Fibroblast of skin of abdomen (primary cell): Measurements from ENCODE around the gene PIGT.
"Not testable (repeated sequence)": the region's sequence is repeated elsewhere in the genome, so short reads cannot be mapped to it uniquely, and the experiment has no call there.

Experiments used
- DNase-seq: peaks from one replicate; pipeline ENCODE4 v3.0.0-alpha.2; 2013

The PIGT gene

DNA sequence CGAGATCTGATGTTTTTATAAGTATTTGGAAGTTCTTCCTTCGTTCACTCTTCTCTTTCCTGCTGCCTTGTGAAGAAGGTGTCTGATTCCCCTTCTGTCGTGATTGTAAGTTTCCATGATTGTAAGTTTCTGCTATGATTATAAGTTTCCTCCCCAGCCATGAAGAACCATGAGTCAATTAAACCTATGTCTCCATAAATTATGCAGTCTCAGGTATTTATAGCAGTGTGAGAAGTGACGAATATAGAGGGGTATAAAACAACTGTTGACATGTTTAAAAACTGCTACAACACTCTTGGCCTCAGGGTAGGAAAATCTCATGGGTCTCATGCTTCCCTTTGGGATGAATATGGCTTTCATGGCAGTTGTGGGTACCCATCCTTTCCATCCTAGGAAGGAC lies 47.8 kb downstream of the PIGT start:
- no peak for DNase-seq

DNA sequence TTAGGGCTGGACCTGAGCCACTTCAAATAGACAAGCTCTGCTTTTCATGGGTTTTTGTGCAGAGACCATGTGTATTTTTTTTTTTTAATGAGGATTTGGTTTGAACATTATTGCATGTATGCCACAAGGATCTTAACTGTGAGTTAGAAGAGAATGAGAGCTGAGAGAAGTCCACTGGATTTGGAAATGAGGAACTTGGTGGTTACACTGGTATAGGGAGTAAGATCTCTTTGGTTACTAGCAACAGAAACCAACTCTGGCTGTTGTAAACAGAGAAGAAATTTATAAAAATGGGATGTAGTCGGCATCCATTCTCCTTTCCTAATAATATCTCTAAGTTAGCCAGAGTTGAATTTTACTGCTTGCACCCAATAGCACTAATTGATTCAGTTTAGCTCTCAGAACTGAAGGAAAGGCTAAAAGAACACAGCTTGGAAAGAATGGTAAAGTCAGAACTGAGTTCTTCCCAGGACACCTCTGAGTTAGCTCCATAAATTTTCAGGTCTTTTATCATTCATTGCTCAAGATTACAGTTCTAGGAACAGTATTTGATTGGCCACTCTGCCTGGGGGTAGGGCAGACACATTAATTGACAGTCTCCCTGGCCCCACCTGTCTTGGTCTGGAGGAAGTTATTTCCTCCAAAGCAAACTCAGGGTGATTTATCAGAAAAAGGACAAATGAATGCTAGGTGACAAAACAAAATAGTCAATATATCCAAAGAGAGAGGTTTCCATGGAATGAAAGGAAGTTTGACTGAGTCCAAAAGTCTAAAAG lies 49.7 kb downstream of the PIGT start:
- DNase-seq: no peak

DNA sequence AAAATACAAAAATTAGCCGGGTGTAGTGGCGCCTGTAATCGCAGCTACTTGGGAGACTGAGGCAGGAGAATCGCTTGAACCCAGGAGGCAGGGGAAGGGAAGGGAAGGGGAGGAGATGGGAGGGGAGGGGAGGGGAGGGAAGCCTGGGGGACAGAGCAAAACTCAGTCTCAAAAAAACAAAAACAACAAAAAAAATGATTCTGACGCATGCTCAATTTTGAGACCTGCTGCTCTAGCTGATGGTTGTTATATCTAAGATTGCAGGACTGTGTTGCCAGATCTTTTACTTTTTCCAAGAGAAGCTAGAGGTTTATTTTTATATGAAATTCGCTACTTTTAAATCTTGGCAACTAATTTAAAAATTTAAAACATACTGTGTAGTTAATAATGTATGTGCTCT lies 51.2 kb downstream of the PIGT start:
- DNase-seq: no peak

DNA sequence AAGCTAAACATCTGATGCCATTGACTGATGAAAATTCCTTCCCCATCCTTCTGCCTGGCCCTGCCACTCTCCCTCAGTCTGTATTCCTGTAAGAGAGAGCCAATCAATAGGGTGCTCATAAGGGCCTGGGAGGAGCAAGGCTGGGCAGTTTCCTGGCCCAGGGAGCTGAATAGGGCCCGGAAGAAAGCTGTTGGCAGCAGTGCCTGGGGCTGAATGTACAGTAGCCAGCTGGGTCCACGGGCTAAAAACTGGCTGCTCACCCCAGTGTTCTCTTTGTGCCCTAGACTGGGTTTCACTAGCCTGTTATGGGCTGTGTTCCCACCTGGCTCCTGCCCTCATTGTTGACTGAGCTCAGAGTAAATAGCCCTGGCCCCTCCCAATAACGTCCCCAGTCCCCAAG lies 51.9 kb downstream of the PIGT start:
- DNase-seq: no peak

DNA sequence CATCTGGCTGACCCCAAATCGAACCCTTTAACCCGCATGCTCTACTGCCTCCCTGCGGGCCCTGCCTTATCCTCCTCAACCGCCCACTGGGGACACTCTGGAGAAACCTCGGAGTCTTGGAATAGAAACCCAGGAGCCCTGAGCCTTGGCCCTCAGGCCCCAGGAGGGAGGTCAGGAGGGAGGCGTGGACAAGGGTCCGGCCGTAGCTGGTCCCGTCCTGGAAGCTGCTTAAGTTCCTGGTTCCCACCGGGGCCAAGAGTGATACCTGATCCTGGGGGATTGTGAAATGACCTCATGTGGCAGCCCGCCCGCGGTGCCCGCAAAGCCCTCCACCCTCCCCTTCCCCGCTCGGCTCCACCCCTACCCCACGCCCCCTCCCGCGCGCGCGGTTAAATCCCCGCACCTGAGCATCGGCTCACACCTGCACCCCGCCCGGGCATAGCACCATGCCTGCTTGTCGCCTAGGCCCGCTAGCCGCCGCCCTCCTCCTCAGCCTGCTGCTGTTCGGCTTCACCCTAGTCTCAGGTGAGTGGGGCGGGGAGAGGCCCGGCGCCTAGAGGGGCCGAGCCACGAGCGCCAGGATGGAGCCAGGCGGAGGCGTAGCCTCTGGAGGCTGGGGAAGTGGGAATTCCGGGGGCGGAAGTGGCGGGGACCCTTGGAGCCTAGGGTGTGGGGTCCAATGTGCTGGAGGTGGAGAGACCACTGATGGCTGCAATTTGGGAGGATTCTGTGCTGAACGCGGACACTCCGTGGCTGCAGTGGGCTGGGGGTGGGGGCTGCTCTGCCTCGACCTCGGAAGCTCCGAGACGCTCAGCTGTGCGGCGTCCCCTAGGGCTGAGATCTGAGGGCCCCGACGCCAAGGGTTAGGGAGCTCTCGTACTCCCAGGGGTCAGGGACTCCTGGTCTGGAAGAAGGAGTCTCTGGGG lies 53.7 kb downstream of the PIGT start, which contains the start of gene WFDC2:
Gene WFDC2 (plus strand): TSS at position 418 of the 926 bp plus-strand sequence. CDS start 29 bp downstream, at position 447.
- no peak for DNase-seq

DNA sequence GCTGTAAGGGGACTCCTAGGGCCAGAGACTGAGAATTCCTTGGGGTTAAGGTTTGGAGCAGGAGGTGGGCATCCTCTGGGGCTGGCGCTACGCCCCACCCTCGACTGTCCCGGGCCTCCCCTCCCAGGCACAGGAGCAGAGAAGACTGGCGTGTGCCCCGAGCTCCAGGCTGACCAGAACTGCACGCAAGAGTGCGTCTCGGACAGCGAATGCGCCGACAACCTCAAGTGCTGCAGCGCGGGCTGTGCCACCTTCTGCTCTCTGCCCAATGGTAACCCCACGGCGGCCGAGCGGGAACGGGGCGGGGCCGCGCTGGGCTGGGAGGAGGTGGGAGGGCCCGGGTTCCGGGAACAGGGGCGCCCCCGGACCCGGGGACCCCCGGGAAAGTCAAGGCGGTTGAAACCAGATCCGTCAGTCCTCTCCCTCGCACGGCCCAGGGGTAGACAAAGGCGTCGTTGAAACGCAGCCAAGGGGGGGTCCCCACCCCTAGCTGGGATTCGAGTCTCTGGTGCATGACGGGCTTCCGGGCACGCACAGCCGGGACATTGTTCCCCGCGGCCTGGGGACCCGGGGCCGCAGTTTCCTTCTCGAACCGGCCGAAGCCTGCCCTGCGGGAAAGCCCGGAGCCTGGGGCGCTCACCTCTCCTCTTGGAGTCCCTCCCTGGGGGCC lies 54.5 kb downstream of the PIGT start:
- no peak for DNase-seq

DNA sequence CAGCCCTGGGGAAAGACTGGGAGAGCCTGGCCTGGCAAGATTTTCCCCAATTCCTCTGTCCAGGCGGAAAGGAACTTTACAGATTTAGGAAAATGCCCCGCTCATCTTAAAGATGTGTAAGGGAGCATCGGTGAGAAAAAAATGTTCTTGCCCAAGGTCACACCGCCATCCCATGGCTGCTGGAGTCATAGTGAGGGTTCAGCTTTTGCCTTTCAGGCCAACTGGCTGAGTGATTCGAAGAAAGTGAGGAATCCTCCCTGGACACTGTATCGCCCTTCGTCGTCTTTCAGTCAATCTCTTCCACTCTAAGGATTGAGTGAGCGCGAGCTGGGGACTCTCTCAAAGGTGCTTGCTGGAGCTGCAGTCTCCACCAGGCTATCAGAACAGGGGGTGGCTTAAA lies 55.0 kb downstream of the PIGT start:
- no peak for DNase-seq

DNA sequence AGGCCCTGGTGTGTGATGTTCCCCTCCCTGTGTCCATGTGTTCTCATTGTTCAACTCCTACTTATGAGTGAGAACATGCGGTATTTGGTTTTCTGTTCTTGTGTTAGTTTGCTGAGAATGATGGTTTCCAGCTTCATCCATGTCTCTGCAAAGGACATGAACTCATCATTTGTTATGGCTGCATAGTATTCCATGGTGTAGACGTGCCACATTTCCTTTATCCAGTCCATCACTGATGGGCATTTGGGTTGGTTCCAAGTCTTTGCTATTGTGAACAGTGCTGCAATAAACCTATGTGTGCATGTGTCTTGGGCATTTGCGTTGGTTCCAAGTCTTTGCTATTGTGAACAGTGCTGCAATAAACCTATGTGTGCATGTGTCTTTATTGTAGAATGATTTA lies 56.3 kb downstream of the PIGT start:
- DNase-seq: not testable (repeated sequence)
